Neuronal stem cell (in vitro differentiated cells): ENCODE measurements around the gene THUMPD3.

Experiments used
- DNase-seq: peaks from one replicate; pipeline ENCODE4 v3.0.0-alpha.2; 2013; ENCODE audit warnings: low spot score
- H2AFZ ChIP-seq: one replicate; pipeline ENCODE4 v1.6.1; 2013; ENCODE audit warnings: mild to moderate bottlenecking, low read length, inconsistent platforms
- H2AK5ac ChIP-seq: 2 replicates; pipeline ENCODE4 v1.6.1; 2013; ENCODE audit warnings: low read depth, mild to moderate bottlenecking, inconsistent platforms, low read length, moderate library complexity, mixed read lengths
- H2BK120ac ChIP-seq: 2 replicates; pipeline ENCODE4 v1.6.1; 2013; ENCODE audit warnings: low read depth, mild to moderate bottlenecking, inconsistent platforms, low read length, moderate library complexity, mixed read lengths
- H2BK12ac ChIP-seq: one replicate; pipeline ENCODE4 v1.6.1; 2013; ENCODE audit warnings: low read length, inconsistent platforms
- H2BK15ac ChIP-seq: 2 replicates; pipeline ENCODE4 v1.6.1; 2013; ENCODE audit warnings: mild to moderate bottlenecking, low read length, inconsistent platforms, mixed read lengths
- H2BK5ac ChIP-seq: one replicate; pipeline ENCODE4 v1.6.1; 2013; ENCODE audit warnings: inconsistent platforms, mild to moderate bottlenecking, low read length, moderate library complexity
- H3K14ac ChIP-seq: one replicate; pipeline ENCODE4 v1.6.1; 2013; ENCODE audit warnings: low read length, inconsistent platforms
- H3K18ac ChIP-seq: 2 replicates; pipeline ENCODE4 v1.6.1; 2013; ENCODE audit warnings: low read length, inconsistent platforms
- H3K23ac ChIP-seq: 2 replicates; pipeline ENCODE4 v1.6.1; 2013; ENCODE audit warnings: low read depth, mild to moderate bottlenecking, mixed read lengths, low read length, inconsistent platforms; ENCODE audit not compliant: poor library complexity
- H3K27ac ChIP-seq: replicated peaks from 3 replicates; pipeline ENCODE4 v1.5.1; 2013; ENCODE audit warnings: low read length, inconsistent platforms
- H3K27me3 ChIP-seq, 3 experiments: 2 replicates each; pipeline ENCODE4 v1.6.1; 2013; ENCODE audit warnings: low read length in 3 of 3, mild to moderate bottlenecking in 2 of 3, inconsistent platforms in 1 of 3, low read depth in 1 of 3, mixed read lengths in 1 of 3, moderate library complexity in 1 of 3; ENCODE audit not compliant: control insufficient read depth in 3 of 3, insufficient read depth in 3 of 3
- H3K36me3 ChIP-seq, 2 donors: replicated peaks in 1 of 2; 2 replicates each; pipeline ENCODE4 v1.6.1; 2013; ENCODE audit warnings: low read length in 2 of 2; ENCODE audit not compliant: control insufficient read depth in 2 of 2, insufficient read depth in 2 of 2
- H3K4ac ChIP-seq: 2 replicates; pipeline ENCODE4 v1.6.1; 2013; ENCODE audit warnings: inconsistent platforms, mild to moderate bottlenecking, low read length, moderate library complexity
- H3K4me1 ChIP-seq, 2 donors: 1 replicate in 1 of 2; 2 replicates in 1 of 2; pipeline ENCODE4 v1.6.1; 2013; ENCODE audit warnings: low read length in 2 of 2, low read depth in 1 of 2; ENCODE audit not compliant: control insufficient read depth in 2 of 2, insufficient read depth in 1 of 2
- H3K4me2 ChIP-seq: one replicate; pipeline ENCODE4 v1.6.1; 2013; ENCODE audit warnings: mild to moderate bottlenecking, low read length, inconsistent platforms; ENCODE audit not compliant: insufficient read depth, poor library complexity, severe bottlenecking
- H3K4me3 ChIP-seq, 2 donors: 2 replicates each; pipeline ENCODE4 v1.5.1; 2013; ENCODE audit warnings: low read length in 2 of 2, mild to moderate bottlenecking in 2 of 2, inconsistent platforms in 1 of 2, moderate library complexity in 1 of 2
- H3K79me1 ChIP-seq: one replicate; pipeline ENCODE4 v1.6.1; 2013; ENCODE audit warnings: low read depth, mild to moderate bottlenecking, inconsistent platforms, low read length, moderate library complexity
- H3K9ac ChIP-seq: one replicate; pipeline ENCODE4 v1.6.1; 2013; ENCODE audit warnings: mild to moderate bottlenecking, low read depth, low read length, inconsistent platforms; ENCODE audit not compliant: poor library complexity
- H3K9me3 ChIP-seq, 2 donors: replicated peaks in 1 of 2; 2 replicates each; pipeline versions ENCODE3 to v1.6.1; 2013; ENCODE audit warnings: low read length in 2 of 2, mild to moderate bottlenecking in 2 of 2, inconsistent platforms in 1 of 2, low read depth in 1 of 2, mixed read lengths in 1 of 2, moderate library complexity in 1 of 2; ENCODE audit not compliant: control insufficient read depth in 2 of 2, insufficient read depth in 1 of 2
- H4K8ac ChIP-seq: one replicate; pipeline ENCODE4 v1.6.1; 2013; ENCODE audit warnings: low read depth, mild to moderate bottlenecking, inconsistent platforms, low read length, moderate library complexity
- H4K91ac ChIP-seq: one replicate; pipeline ENCODE4 v1.6.1; 2013; ENCODE audit warnings: low read length, low read depth, mild to moderate bottlenecking, inconsistent platforms; ENCODE audit not compliant: poor library complexity
- WGBS, 2 donors: extraction: QIAGEN DNeasy Blood & Tissue Kit; methylation state at CpG; one replicate each; pipeline ENCODE4 v1.1.7; 2013; ENCODE audit warnings: missing lambda C conversion rate in 2 of 2, mixed read lengths in 1 of 2; ENCODE audit not compliant: insufficient read length in 2 of 2, insufficient replicate concordance in 1 of 2; ENCODE audit errors: extremely low coverage in 2 of 2; 5-methylcytosine and 5-hydroxymethylcytosine counted together

Gene THUMPD3

DNA sequence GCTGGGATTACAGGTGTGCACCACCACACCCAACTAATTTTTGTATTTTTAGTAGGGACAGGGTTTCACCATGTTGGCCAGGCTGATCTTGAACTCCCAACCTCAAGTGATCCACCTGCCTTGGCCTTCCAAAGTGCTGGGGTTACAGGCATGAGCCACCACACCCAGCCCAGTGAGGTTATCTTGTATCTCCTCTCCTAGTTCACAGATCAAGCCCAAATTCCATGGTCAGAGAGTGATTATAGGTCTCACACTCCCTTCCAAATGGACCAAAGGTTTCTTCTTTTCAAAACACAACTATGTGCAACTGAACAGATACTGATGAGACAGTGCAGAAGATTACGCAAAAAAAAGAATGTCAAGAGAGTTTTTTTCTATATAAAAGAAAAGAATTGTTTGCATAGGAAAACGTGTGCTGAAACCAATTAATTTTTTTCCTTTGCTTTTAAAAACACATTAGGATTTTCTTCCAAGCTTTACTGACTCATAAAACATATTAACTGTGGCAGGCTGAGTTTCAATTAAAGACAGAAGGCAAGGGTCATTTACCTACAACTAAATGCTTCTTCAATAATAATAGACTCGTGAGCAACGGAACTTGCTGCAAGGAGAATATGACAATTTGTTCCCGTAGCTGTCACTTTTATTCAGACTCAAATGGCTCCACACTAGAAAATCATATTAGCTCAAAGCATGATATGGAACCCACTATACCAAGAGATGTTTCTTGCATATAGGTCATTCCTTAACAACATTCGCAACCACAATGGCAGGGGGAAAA, 30.4 kb upstream of the THUMPD3 start:
- H3K9ac ChIP-seq: no peak overlapping the region
- H3K9me3 ChIP-seq: peaks cover 1 to 25% of the 10 kb centered on the region in 2 donors
- no peaks in the 10 kb centered on the region for H3K27me3 ChIP-seq
- no peak overlapping the region for H2AK5ac ChIP-seq
- no peak overlapping the region for H3K27ac ChIP-seq
- H2BK15ac ChIP-seq: no peak overlapping the region
- no peak overlapping the region for H2BK5ac ChIP-seq
- no peaks in the 10 kb centered on the region for H3K79me1 ChIP-seq
- no peak for DNase-seq
- no peak overlapping the region for H3K23ac ChIP-seq
- H4K8ac ChIP-seq: no peak overlapping the region
- H3K18ac ChIP-seq: no peak overlapping the region
- H3K14ac ChIP-seq: no peak overlapping the region
- no peak overlapping the region for H3K4ac ChIP-seq
- H2BK12ac ChIP-seq: no peak overlapping the region
- no peak overlapping the region for H2AFZ ChIP-seq
- no peak overlapping the region for H4K91ac ChIP-seq
- no peak overlapping the region for H3K4me2 ChIP-seq
- H3K36me3 ChIP-seq: no peaks in the 10 kb centered on the region
- no peaks in the 10 kb centered on the region for H3K4me1 ChIP-seq
- no peak overlapping the region for H2BK120ac ChIP-seq
- WGBS, 2 donors: no CpG with 5 or more reads among the region's 6 CpGs
- no peak overlapping the region for H3K4me3 ChIP-seq

DNA sequence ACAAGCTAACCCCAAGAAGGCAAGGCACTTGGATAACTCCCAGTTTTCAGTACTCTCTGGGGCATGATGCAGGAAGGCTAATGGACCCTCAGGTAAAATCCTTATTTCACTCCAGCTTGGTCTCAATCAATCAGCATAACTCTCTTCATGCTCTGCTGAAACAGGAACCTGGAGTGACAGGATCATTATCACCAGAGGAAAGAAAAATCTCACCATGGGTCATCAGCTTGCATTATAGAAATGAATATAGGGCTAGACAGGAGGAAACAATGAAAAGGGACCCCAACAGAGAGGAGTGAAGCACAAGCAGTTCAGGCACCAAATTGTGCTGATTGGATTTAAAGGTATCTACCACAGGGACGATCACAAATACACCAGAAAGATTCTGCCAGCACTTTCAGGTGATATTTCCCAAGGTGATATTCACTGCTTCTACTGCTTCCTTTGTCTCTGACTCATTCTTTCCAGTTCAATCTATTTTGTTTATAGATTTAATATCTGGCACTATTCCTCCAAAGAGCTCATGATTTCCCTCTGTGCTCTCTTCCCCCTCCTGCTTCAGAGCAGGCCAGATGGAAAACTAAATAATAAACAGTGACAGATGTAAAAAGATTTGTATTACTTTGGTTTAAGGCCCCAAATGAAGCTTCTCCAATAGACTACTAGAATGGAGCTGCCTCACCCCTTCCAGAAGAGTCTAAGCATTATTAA, 22.9 kb upstream of the THUMPD3 start:
- Histone ChIP-seq H3K79me1 (no peaks in the 10 kb centered on the region), H3K4me1 (peaks cover 0 to 3% of the 10 kb centered on the region in 2 donors), H3K36me3 (no peaks in the 10 kb centered on the region), H3K14ac (no peak overlapping the region), H3K27ac (no peak overlapping the region), H3K27me3 (no peaks in the 10 kb centered on the region), H3K9ac (no peak overlapping the region), H2BK15ac (no peak overlapping the region), H3K4me3 (no peak overlapping the region), H3K18ac (no peak overlapping the region), H3K23ac (no peak overlapping the region), H3K4me2 (no peak overlapping the region), H3K4ac (no peak overlapping the region), H2BK120ac (no peak overlapping the region), H2BK5ac (no peak overlapping the region), H2AFZ (no peak overlapping the region), H2AK5ac (no peak overlapping the region), H4K8ac (no peak overlapping the region), H2BK12ac (no peak overlapping the region), H3K9me3 (peaks cover 0 to 3% of the 10 kb centered on the region in 2 donors), H4K91ac (no peak overlapping the region)
- no CpG with 5 or more reads among the region's 1 CpG for WGBS, 2 donors
- no peak for DNase-seq

DNA sequence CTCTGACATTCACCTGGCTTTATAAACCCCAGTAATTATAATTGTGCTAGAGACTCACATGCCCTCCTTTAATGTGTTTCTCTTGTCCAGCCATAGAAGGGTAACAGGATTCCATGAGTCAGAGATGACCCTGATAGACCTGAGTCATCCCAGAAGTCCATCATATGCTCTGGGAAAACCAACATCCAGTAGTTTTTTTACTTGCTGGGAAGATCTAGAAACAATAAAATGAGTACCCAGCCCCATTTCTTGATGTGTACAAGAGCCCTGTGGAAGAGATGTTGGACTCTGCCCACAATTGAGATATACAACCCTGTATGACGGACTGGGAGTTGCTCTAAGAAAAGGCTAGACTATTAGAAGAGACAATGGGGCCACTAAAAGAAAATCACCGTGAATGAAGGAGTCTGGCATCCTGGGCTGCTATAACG, 22.4 kb upstream of the THUMPD3 start:
- Histone ChIP-seq H3K4me3 (no peak overlapping the region), H2BK120ac (no peak overlapping the region), H3K23ac (no peak overlapping the region), H2BK15ac (no peak overlapping the region), H2BK12ac (no peak overlapping the region), H4K91ac (no peak overlapping the region), H3K27ac (no peak overlapping the region), H3K79me1 (no peaks in the 10 kb centered on the region), H3K4me2 (no peak overlapping the region), H3K9ac (no peak overlapping the region), H3K18ac (no peak overlapping the region), H3K4me1 (peaks cover 0 to 3% of the 10 kb centered on the region in 2 donors), H2AK5ac (no peak overlapping the region), H3K9me3 (peaks cover 0 to 3% of the 10 kb centered on the region in 2 donors), H3K27me3 (no peaks in the 10 kb centered on the region), H2BK5ac (no peak overlapping the region), H2AFZ (no peak overlapping the region), H3K14ac (no peak overlapping the region), H3K4ac (no peak overlapping the region), H3K36me3 (no peaks in the 10 kb centered on the region), H4K8ac (no peak overlapping the region)
- WGBS, 2 donors: no CpG with 5 or more reads among the region's 3 CpGs
- no peak for DNase-seq

DNA sequence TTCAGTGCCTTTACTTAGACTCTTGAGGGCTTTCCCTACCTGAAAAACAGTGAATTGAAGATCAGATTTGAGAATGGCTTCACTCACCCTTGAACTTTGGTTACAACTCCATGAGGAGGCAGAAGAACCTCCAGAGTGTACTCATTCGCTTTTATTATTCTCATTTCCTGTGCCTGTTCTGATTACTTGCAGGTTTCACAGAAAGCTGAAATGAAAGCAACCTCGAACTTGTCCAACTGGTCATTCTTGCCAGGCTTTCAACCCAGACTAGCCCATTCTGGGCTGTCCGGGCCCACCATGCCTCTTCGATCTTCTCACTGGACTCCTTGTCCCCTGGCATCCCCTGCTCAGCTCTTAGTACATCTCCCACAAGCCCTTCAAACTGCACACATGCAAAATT, 20.2 kb upstream of the THUMPD3 start:
- H3K4me1 ChIP-seq: peaks cover 0 to 3% of the 10 kb centered on the region in 2 donors
- H3K9me3 ChIP-seq: no peaks in the 10 kb centered on the region
- no peak for DNase-seq
- no peak overlapping the region for H3K27ac ChIP-seq
- no peak overlapping the region for H2BK15ac ChIP-seq
- H3K36me3 ChIP-seq: no peaks in the 10 kb centered on the region
- H2BK5ac ChIP-seq: no peak overlapping the region
- peak overlapping the region; percentile 20 for H2AFZ ChIP-seq
- no peak overlapping the region for H3K4me3 ChIP-seq
- no CpG with 5 or more reads among the region's 4 CpGs for WGBS, 2 donors
- no peak overlapping the region for H2BK120ac ChIP-seq
- no peak overlapping the region for H4K8ac ChIP-seq
- no peak overlapping the region for H3K9ac ChIP-seq
- no peak overlapping the region for H3K14ac ChIP-seq
- H3K23ac ChIP-seq: no peak overlapping the region
- H2AK5ac ChIP-seq: no peak overlapping the region
- no peaks in the 10 kb centered on the region for H3K79me1 ChIP-seq
- no peak overlapping the region for H3K4me2 ChIP-seq
- no peak overlapping the region for H3K4ac ChIP-seq
- no peak overlapping the region for H2BK12ac ChIP-seq
- no peaks in the 10 kb centered on the region for H3K27me3 ChIP-seq
- H4K91ac ChIP-seq: no peak overlapping the region
- no peak overlapping the region for H3K18ac ChIP-seq
